ES-I3 (cell line): Measurements from ENCODE around the gene TBX2.
A peak's percentile ranks its signal among the peaks of the same experiment; 100 is the strongest.

Source experiments
- H3K36me3 ChIP-seq: 2 replicates; pipeline ENCODE4 v1.6.1; 2013; ENCODE audit warnings: mild to moderate bottlenecking, low read length, control low read depth, moderate library complexity; ENCODE audit not compliant: insufficient read depth
- H3K4me1 ChIP-seq: 2 replicates; pipeline ENCODE4 v1.6.1; 2013; ENCODE audit warnings: mild to moderate bottlenecking, control low read depth, low read length; ENCODE audit not compliant: insufficient read depth
- H3K9ac ChIP-seq: 2 replicates; pipeline ENCODE4 v1.6.1; 2013; ENCODE audit warnings: low read depth, mild to moderate bottlenecking, low read length, moderate library complexity
- H3K9me3 ChIP-seq: 2 replicates; pipeline ENCODE4 v1.6.1; 2013; ENCODE audit warnings: mild to moderate bottlenecking, low read length, moderate library complexity; ENCODE audit not compliant: control insufficient read depth, insufficient read depth

The TBX2 gene

DNA sequence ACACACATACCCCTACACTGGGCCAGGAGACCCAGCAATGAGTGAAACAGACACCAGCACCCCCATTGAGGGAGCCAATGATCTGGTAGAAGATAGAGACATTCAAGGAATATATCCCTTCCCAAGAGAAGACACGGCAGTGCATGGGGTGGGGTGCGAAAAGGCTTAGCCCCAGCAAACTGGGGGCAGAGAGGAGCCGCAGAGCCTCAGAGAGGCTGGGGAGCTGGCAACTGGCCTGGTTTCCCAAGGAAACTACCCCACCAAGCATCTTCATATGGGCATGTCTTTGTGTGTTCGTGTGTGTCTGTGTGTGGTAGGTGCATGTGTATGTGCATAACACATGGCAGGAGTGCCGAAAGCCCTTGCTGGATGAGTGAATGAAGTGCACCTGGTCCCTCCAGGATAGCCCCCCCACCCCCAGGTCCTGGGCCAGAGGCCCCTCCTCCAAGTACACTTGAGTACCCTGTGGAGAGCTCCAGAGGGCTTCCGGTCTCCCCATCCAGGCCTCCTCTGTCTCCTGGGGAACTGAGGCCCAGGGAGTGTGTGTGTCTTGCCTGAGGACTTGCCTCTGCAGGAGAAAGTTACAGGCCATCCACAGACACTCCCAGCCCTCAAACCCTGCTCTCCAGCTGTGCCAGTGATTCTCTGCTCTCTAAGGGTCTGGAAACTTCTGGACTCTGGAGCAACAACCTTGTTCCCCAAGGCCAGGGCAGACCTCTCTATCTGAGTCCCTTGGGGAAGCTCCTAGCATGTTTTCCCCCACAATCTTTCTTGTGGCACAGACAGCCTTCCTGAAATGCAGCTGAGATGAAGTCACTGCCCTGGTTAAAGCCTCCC is 15.9 kb downstream of the TBX2 start:
- no peak overlapping the region for H3K9ac ChIP-seq
- H3K9me3 ChIP-seq: no peaks in the 10 kb centered on the region
- H3K4me1 ChIP-seq: peaks cover 5% of the 10 kb centered on the region; the same call in 1 of the 2 replicates
- no peaks in the 10 kb centered on the region for H3K36me3 ChIP-seq

DNA sequence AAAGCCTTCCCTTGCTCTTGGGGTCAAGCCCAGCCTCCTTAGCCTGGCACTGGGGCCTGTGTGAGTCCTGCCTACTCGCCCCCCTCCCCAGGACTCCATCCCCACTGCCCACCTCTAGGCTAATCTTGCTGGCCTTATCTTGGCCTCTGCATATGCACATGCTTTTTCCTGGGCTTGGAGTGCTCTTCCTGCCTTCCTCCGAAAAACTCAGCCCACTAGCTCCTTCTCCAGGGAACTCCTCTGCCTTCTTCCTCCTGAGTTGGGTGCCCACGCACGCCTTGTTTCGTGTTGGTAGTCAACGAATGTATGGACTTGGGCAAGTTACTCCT is 16.5 kb downstream of the TBX2 start:
- H3K4me1 ChIP-seq: peaks cover 4% of the 10 kb centered on the region; the same call in 1 of the 2 replicates
- peak overlapping the region; percentile 26; the same call in 1 of the 2 replicates for H3K9ac ChIP-seq

DNA sequence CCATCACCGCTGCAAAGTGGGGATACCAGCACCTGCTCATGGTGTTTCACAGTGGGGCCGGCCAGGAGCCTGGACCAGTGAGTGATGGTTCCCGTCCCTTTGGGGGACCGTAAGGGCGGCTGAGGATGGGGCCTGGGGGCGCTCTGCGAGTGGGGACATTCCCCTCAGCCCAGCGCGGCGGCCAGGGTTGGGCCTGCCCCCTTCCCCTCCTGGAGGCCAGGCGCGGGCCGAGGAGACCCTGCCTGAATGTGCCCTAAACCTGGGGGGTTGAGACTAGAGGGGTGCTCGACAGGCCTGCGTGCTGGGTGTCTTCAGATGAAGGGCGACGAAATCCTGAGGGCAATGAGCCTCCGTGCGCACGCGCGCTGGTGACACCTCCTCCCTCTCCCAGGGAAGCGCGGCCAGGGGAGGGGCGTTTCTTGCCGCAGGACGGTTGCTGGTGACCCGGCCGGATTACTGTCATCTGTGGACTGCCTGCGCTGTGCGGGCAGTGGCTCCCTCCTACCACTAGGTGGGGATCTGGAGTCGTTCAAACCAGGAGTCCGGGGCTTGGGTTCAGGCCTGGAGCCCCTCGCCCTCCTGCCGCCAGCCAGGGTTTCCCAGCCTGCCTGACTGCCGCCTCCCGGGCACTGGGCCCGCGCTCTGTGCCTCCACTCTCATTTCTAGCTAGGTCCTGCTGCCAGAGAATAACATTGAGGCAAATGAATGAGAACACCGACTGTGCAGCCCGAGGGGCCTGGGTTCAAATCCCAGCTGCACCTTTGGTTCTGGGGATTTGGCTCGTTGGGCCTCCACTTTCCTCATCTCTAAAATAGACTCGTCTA is 17.1 kb downstream of the TBX2 start:
- no peaks in the 10 kb centered on the region for H3K9me3 ChIP-seq
- peaks cover 4% of the 10 kb centered on the region; the same call in 1 of the 2 replicates for H3K4me1 ChIP-seq
- H3K9ac ChIP-seq: peak overlapping the region; percentile 26; the same call in 1 of the 2 replicates
- no peaks in the 10 kb centered on the region for H3K36me3 ChIP-seq

More for the DNA sequence above, 16.5 kb downstream of the TBX2 start:
- H3K9me3 ChIP-seq: no peaks in the 10 kb centered on the region
- H3K36me3 ChIP-seq: no peaks in the 10 kb centered on the region

DNA sequence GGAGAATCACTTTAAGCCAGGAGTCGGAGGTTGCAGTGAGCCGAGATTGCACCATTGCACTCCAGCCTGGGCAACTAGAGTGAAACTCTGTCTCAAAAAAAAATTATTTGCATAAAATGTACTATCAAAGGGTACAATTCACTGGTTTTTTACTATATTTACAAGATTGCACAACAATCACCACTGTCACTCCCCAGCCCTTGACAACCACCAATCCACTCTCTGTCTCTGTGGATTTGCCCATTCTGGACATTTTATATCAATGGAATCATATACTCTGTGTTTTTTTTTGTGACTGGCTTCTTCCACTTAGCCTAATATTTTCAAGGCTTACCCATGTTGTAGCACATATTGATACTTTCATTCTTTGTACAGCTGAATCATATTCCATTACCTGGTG is 18.8 kb downstream of the TBX2 start:
- Histone ChIP-seq H3K4me1 (peaks cover 1% of the 10 kb centered on the region; the same call in 1 of the 2 replicates), H3K9me3 (no peaks in the 10 kb centered on the region), H3K36me3 (no peaks in the 10 kb centered on the region), H3K9ac (no peak overlapping the region)

DNA sequence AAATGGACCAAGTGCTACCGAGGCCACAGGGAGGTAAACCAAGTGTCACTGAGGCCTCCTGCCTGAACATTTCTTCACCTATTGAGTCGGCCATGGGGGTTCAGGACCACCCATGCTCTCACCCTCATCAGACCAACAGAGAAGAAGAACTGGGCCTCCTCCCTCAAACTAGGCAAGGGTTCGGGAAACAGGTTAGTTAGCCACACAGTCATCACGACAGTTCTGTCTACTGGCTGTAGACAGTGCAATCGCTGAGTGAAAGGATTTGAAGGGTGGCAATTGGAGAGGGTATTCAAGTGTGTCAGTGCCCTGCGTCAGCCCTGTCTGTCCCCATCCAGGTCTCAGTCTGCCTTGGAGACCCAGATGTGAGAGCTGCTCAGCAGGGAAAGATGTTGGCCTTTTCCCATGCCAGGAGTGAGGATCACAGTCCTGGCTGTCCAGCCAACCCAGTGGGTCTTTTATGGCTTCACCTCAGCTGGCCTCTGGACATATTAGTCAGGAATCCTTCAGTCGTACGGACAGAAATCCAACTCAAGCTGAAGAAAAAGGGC is 19.9 kb downstream of the TBX2 start:
- Histone ChIP-seq H3K36me3 (no peaks in the 10 kb centered on the region), H3K9me3 (no peaks in the 10 kb centered on the region), H3K9ac (no peak overlapping the region), H3K4me1 (no peaks in the 10 kb centered on the region)

DNA sequence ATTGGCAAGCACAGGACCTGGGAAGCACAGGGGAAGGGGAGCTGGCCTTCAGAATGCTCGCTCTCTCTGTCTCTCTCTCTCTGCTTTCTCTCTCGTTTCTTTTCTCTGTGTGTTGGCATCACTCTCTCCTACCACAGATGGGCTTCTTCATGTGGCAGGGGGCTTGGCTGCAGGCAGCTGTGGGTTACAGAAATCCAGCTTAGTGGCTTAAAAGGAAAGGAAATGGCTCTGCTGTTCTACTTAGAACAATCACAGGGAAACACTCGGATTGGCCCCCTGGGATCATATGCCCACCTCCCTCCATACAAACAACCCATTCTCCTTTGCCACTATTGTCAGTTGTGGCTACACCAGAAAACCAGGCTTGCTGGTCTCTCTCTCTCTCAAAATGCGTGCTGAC is 20.4 kb downstream of the TBX2 start:
- H3K36me3 ChIP-seq: no peaks in the 10 kb centered on the region
- no peak overlapping the region for H3K9ac ChIP-seq
- no peaks in the 10 kb centered on the region for H3K9me3 ChIP-seq
- no peaks in the 10 kb centered on the region for H3K4me1 ChIP-seq

DNA sequence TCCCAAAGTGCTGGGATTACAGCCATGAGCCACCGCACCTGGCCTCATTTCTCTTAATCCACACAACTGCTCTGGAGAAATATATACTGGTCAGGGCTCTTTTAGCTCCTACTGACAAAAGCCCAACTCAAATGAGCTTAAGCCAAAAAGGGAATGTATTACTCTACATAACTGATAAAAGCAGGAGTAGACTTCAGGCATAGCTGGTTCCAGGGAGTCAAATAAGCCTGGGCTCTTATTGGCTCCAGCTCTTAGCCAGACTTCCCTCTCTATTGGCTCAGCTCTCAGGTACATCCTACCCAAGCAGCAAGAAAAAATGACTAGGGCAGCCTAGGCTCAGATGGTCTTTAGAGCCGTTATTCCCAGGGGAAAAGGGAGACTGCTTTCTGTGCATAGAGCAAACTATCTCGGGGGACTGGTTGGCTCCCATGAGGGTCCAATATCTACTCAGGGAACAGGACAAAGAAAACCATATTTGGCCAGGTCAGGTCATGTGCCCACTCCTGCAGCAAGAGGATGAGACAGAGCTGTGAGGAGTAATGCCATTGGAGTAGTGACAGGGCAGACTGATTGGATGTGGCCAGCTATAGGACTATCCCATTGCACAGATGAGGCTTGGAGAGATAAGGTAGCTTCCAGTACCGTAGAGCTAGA is 21.2 kb downstream of the TBX2 start:
- Histone ChIP-seq H3K4me1 (no peaks in the 10 kb centered on the region), H3K9ac (no peak overlapping the region), H3K36me3 (no peaks in the 10 kb centered on the region), H3K9me3 (no peaks in the 10 kb centered on the region)

DNA sequence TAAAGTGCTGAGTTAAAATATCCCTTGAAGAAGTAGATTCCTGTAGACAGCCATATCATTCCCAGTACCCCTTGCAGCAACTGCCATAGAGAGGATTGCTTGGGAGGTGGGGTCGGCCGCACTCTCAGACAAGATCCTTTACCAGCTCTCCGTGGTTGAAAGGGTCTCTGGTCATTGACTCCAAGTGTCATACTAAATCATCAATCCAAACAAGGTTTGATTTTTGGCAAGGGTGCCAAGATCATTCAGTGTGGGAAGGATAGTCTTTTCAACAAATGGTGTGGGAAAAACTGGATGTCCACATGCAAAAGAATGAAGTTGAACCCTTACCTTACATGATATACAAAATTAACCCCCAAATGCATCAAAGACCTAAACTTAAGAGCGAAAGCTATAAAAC is 21.8 kb downstream of the TBX2 start:
- Histone ChIP-seq H3K9ac (no peak overlapping the region), H3K9me3 (no peaks in the 10 kb centered on the region), H3K4me1 (no peaks in the 10 kb centered on the region), H3K36me3 (no peaks in the 10 kb centered on the region)

DNA sequence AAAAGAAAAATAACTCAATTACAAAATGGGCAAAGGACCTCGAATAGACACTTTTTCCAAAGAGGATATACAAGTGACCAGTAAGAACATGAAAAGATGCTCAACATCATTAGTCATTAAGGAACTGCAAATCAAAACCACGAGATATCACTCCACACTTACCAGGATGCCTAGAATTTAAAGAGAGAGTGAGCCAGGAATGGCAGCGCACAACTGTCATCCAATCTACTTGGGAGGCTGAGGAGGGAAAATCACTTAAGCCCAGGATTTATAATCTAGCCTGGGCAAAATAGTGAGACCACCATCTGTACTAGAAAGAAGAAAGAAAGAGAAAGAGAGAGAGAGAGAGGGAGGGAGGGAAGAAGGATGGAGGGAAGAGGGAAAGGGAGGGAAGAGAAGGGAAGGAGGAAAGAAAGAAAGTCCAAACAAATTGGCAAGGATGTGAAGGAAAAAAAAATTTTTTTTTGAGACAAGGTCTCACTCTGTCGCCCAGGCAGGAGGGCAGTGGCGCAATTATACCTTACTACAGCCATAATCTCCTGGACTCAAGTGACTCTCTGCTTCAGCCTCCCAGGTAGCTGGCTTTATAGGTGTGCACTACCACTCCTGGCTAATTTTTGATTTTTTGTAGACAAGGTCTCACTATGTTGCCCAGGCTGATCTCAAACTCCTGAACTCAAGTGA is 22.6 kb downstream of the TBX2 start:
- H3K4me1 ChIP-seq: no peaks in the 10 kb centered on the region; the same call in 1 of the 2 replicates
- no peak overlapping the region for H3K9ac ChIP-seq
- no peaks in the 10 kb centered on the region for H3K36me3 ChIP-seq
- no peaks in the 10 kb centered on the region for H3K9me3 ChIP-seq

DNA sequence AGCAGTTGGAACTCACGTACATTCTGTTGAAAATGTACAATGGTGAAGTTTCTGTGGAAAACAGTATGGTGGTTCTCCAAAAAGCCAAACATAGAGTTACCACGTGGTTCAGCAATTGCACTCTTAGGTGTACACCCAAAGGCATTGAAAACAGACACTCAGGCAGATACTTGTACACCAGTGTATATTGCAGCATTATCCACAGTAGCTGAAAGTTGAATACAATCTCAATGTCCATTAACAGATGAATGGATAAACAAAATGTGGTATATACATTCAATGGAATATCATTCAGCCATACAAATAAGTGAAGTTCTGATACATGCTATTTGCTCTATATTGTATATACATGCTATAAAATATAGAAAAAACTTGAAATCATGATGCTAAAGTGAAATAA is 23.2 kb downstream of the TBX2 start:
- no peaks in the 10 kb centered on the region; the same call in 1 of the 2 replicates for H3K4me1 ChIP-seq
- no peaks in the 10 kb centered on the region for H3K36me3 ChIP-seq
- H3K9ac ChIP-seq: no peak overlapping the region
- H3K9me3 ChIP-seq: no peaks in the 10 kb centered on the region

DNA sequence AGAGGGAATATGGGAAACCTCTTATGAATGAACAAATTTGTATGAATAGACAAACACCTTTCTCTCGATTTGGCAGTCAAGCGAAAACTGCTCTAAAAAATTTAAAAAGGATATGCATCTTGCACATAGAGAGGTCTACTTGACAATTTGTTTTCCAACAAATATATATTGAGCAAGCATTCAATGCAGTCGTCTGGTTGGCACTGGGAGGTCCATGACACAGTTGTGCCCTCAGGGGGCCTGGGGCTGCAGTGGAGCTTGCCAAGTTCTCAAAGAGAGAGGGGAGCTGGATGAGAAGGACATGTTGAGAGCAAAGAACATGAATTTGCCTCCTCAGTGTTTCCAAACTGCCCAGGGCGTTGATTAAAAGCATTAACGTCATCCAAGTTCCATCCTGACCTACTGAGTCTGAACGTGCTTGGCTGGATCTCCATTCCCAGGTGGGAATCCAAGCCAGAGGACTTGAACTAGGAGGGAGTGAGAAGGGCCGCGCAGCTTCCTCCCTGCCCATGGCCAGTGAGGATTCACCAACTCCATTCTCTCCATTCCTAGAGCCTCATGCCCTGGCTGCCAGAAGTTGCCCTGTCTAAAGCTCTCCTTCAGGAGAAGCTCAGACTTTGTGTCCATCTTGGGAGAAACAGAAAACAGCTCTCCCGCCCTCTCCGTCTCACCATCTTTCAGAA is 24.5 kb downstream of the TBX2 start:
- H3K36me3 ChIP-seq: no peaks in the 10 kb centered on the region

DNA sequence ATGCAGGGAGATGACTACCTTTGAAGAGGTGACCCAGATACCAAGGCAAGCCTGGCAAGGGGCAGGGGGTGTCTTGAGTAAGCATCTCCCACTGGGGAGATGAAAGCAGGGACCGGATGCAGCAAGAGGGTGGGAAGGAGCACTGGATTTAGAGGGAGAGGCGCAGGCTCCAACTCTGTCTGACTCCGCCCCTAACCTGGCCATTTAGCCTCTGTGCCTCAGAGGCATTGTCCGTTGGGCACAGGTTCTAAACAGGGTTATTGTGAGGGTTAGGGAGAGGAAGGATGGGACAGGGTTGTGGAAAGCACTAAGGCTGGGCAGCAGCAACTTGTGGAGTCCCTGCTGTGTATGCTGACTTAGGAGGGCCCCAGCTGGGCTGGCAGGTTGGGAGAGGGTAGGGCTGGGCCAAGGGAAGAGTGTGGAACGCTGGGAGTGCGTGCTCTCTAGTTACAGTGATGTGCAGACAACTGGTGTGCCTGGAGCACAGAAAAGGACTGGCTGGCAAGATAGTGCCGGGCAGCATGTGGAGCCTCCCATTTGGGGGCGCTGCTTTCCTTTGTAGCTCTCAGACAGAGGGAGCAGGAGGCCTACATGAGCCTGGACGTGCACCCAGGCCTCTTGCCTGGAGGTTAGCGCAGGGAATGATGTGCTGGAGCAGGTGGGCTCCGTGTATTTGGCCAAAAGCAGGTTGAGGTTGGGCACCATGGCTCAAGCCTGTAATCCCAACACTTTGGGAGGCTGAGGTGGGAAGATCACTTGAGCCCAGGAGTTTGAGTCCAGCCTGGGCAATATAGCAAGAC is 26.2 kb downstream of the TBX2 start:
- Histone ChIP-seq H3K36me3 (no peaks in the 10 kb centered on the region), H3K9ac (no peak overlapping the region), H3K9me3 (no peaks in the 10 kb centered on the region), H3K4me1 (no peaks in the 10 kb centered on the region; the same call in 1 of the 2 replicates)

More for the DNA sequence above, 24.5 kb downstream of the TBX2 start:
- H3K4me1 ChIP-seq: no peaks in the 10 kb centered on the region; the same call in 1 of the 2 replicates
- no peak overlapping the region for H3K9ac ChIP-seq
- H3K9me3 ChIP-seq: no peaks in the 10 kb centered on the region
